DOHH2 (cell line): Measurements from ENCODE around the gene CACHD1.

Experiments
- EZH2phosphoT487 ChIP-seq: fragments of 200-600 bp; sonication (generic); IDR thresholded peaks from 2 replicates; pipeline ENCODE4 v1.6.1; 2017; ENCODE audit warnings: borderline replicate concordance, mild to moderate bottlenecking, antibody characterized with exemption, low read length, moderate library complexity, mixed read lengths
- TF ChIP-seq, protein P1 (sequence below): fragments of 200-600 bp; sonication (generic); IDR thresholded peaks from one replicate; pipeline ENCODE4 v1.5.1; 2014; ENCODE audit warnings: antibody characterized with exemption, mild to moderate bottlenecking, low read depth, low read length; ENCODE audit not compliant: poor library complexity, severe bottlenecking

DNA sequence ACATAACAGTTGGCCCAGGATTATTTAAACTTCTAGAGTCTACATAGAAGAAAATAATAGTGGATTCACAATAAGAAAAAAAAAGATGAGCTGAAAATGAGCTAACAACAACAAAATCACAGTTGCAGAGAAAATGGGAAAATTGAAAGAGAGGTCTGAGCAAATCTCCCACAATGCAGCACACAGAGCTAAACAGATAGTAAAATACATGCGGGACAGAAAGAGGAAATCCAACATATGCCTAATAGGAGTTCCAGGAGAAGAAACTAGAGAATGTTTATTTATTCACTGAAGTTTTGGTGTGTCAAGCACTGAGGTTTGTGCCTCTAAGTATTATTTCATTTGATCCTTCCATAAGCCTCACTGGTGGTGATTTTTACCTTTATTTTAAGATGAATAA is 45.5 kb upstream of the CACHD1 start:
- TF ChIP-seq, protein P1, sequence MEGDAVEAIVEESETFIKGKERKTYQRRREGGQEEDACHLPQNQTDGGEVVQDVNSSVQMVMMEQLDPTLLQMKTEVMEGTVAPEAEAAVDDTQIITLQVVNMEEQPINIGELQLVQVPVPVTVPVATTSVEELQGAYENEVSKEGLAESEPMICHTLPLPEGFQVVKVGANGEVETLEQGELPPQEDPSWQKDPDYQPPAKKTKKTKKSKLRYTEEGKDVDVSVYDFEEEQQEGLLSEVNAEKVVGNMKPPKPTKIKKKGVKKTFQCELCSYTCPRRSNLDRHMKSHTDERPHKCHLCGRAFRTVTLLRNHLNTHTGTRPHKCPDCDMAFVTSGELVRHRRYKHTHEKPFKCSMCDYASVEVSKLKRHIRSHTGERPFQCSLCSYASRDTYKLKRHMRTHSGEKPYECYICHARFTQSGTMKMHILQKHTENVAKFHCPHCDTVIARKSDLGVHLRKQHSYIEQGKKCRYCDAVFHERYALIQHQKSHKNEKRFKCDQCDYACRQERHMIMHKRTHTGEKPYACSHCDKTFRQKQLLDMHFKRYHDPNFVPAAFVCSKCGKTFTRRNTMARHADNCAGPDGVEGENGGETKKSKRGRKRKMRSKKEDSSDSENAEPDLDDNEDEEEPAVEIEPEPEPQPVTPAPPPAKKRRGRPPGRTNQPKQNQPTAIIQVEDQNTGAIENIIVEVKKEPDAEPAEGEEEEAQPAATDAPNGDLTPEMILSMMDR = no peak
- no peak for TF ChIP-seq EZH2phosphoT487
